ENCODE results near the gene MAPK12. TPM values are rescaled to one million over a fixed set of nuclear protein-coding genes. Genes with fewer than 3 reads are reported as not detected.

The MAPK12 gene
- total RNA-seq, 1 donor from 2014 or later: 8.8 TPM

GRCh38 chr22:50269970-50270665, 8.6 kb upstream of the MAPK12 start, which contains the start of gene MAPK11:
Gene MAPK11, minus strand, starts transcription at chr22:50270380. Its CDS starts 88 bp downstream, at chr22:50270292.
- intact Hi-C loops (cut with micrococcal nuclease): loop anchor here (1.0 to 5.0 kb wide), 7 partner anchors 19 to 351 kb away; partner anchors contain the start of genes DENND6B, HDAC10, LMF2 and NCAPH2

- intact Hi-C loops (cut with micrococcal nuclease): no loop called here
These were observed 8.1 kb upstream of the MAPK12 start for GRCh38 chr22:50269573-50269969.

GRCh38 chr22:50268655-50269113, 7.2 kb upstream of the MAPK12 start:
- intact Hi-C loops (cut with micrococcal nuclease): no loop called here

GRCh38 chr22:50267591-50268390, 6.3 kb upstream of the MAPK12 start:
- intact Hi-C loops (cut with micrococcal nuclease): no loop called here

GRCh38 chr22:50266994-50267393, 5.5 kb upstream of the MAPK12 start:
- intact Hi-C loops (cut with micrococcal nuclease): no loop called here

GRCh38 chr22:50264946-50265669, 3.6 kb upstream of the MAPK12 start:
- intact Hi-C loops (cut with micrococcal nuclease): no loop called here

GRCh38 chr22:50264104-50264745, 2.7 kb upstream of the MAPK12 start:
- intact Hi-C loops (cut with micrococcal nuclease): no loop called here

GRCh38 chr22:50262973-50263617, 1.6 kb upstream of the MAPK12 start:
- intact Hi-C loops (cut with micrococcal nuclease): no loop called here

- intact Hi-C loops (cut with micrococcal nuclease): no loop called here
These were observed 1.0 kb upstream of the MAPK12 start for GRCh38 chr22:50262460-50262911.

- intact Hi-C loops (cut with micrococcal nuclease): no loop called here
These were observed 475 bp downstream of the MAPK12 start for GRCh38 chr22:50260801-50261614.

- intact Hi-C loops (cut with micrococcal nuclease): no loop called here
These were observed 1.1 kb downstream of the MAPK12 start for GRCh38 chr22:50260434-50260800.

GRCh38 chr22:50259302-50259701, 2.2 kb downstream of the MAPK12 start:
- intact Hi-C loops (cut with micrococcal nuclease): no loop called here

GRCh38 chr22:50258361-50259292, 2.9 kb downstream of the MAPK12 start:
- intact Hi-C loops (cut with micrococcal nuclease): no loop called here

GRCh38 chr22:50257451-50258360, 3.8 kb downstream of the MAPK12 start:
- intact Hi-C loops (cut with micrococcal nuclease): no loop called here

- intact Hi-C loops (cut with micrococcal nuclease): no loop called here
These were observed 4.4 kb downstream of the MAPK12 start for GRCh38 chr22:50257041-50257440.

GRCh38 chr22:50256258-50256862, 5.1 kb downstream of the MAPK12 start:
- intact Hi-C loops (cut with micrococcal nuclease): no loop called here

GRCh38 chr22:50255607-50256006, 5.9 kb downstream of the MAPK12 start:
- intact Hi-C loops (cut with micrococcal nuclease): no loop called here
